Ovary (tissue), 9 donors: ENCODE results near the gene CMIP. TPM values are rescaled to one million over a fixed set of nuclear protein-coding genes. Genes with fewer than 3 reads are reported as not detected.

Source experiments
- DNase-seq, 5 donors: peaks; one replicate each; pipeline ENCODE4 v3.0.0-alpha.2; 2019 to 2020
- H3K27ac ChIP-seq, 2 donors: fragments of 200-600 bp; one replicate each; pipeline versions ENCODE4 v1.5.1 to v1.8.0; 2019 to 2022
- H3K27me3 ChIP-seq: fragments of 200-600 bp; one replicate; pipeline ENCODE4 v1.8.0; 2022
- H3K36me3 ChIP-seq: fragments of 200-600 bp; sonication (generic); one replicate; pipeline ENCODE4 v1.5.1; 2019
- H3K4me1 ChIP-seq: one replicate; pipeline ENCODE4 v1.8.1; 2013; ENCODE audit warnings: mild to moderate bottlenecking, moderate library complexity; ENCODE audit not compliant: insufficient read depth
- H3K4me3 ChIP-seq: fragments of 200-600 bp; sonication (generic); one replicate; pipeline ENCODE4 v1.5.1; 2017
- H3K9me3 ChIP-seq, 2 donors: fragments of 200-600 bp in 1 of 2; sonication (generic) in 1 of 2; one replicate each; pipeline versions ENCODE4 v1.5.1 to v1.8.1; 2013 to 2019; ENCODE audit warnings: mild to moderate bottlenecking in 1 of 2, moderate library complexity in 1 of 2
- EP300 ChIP-seq: sonication (generic); formaldehyde crosslinking; IDR thresholded peaks from one replicate; pipeline ENCODE4 v1.6.1; 2017; ENCODE audit warnings: antibody characterized with exemption
- POLR2A ChIP-seq: fragments of 450-650 bp; IDR thresholded peaks from one replicate; pipeline ENCODE4 v1.6.1; 2017; ENCODE audit warnings: antibody characterized with exemption, mild to moderate bottlenecking, moderate library complexity
- WGBS, 3 donors: extraction: QIAGEN DNeasy Blood & Tissue Kit in 1 of 3; methylation state at CpG; one replicate each; pipeline versions ENCODE4 v1.1.5 to v1.1.7; 2013 to 2017; 5-methylcytosine and 5-hydroxymethylcytosine counted together
- intact Hi-C, 4 donors: fragments of 100-400 bp; cut with DNase I; formaldehyde crosslinking; loops; one replicate each; pipeline versions ENCODE4 v1.11.0 to v1.15.1; 2022 to 2023
- polyA plus RNA-seq, 2 donors: library from polyadenylated mRNA; stranded (reverse); fragments of 200-250 nt in 1 of 2; fragments of 350-450 nt in 1 of 2; fragmentation: Illumina TruSeq in 1 of 2; extraction: RNeasy Lipid Tissue Mini Kit (QIAGEN cat#74804) in 1 of 2; gene quantifications; one replicate each; pipeline ENCODE4 v1.2.3, GENCODE V29; 2013 to 2014
- total RNA-seq, 7 donors: library from RNA; depleted of rRNA in 2 of 7; stranded (reverse); fragments of >200 nt in 2 of 7; fragmentation: NEBNext Ultra II Directional in 3 of 7; extraction: Animal tissue kit (Norgen Biotek cat#: 25700) in 3 of 7; gene quantifications; one replicate each; pipeline versions ENCODE4 v1.1.0 to v1.2.4, GENCODE V29; 2016 to 2023
- TF ChIP-seq, protein P1 (sequence below), 3 donors: fragments of 450-650 bp in 2 of 3; fragments of 200-600 bp in 1 of 3; IDR thresholded peaks; one replicate each; pipeline versions ENCODE4 v1.5.1 to v1.8.0; 2016 to 2022; ENCODE audit warnings: antibody characterized with exemption in 3 of 3, mild to moderate bottlenecking in 1 of 3
- donor health status: DM: no; HTN: no; CAD: no; lungs with moderate emphysema.
- donor health status: DM: no; HTN: no; CAD: no.
- donor health status: Bipolar disorder and iron deficiency.
- donor health status: DM: yes; HTN: yes; CAD: no.
- donor health status: DM: no; HTN: no; CAD: no.
- donor health status: DM: yes; HTN: yes; CAD: no.

CMIP gene
- total and polyA plus RNA-seq, 9 donors: 19.4 to 68.2 (median 38.7) TPM

DNA sequence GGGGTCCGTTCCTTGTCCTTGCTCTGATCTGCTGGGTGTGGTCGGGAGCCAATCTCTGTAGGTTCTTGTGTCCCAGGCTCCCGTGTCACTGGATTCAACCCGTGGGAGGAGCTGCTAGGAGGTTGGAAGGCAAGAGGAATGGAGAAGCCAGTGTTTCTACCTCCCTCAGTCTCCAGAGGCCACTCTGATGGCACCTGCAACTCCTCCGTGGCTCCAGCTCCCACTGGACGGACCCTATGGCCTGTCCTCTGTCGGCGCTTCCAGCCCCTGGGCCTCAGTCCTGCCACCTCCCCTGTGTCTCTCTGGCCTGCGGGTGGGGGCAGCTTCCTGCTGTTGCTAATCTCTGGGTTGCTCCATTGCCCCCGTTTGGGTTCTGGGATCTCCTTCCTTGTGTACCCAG lies 71.1 kb downstream of the CMIP start:
- WGBS, 3 donors: 91 to 93% (median 92%) methylated on average over 10 of the region's 10 CpGs
- TF ChIP-seq POLR2A: no peak
- no peak for TF ChIP-seq EP300
- TF ChIP-seq, protein P1, sequence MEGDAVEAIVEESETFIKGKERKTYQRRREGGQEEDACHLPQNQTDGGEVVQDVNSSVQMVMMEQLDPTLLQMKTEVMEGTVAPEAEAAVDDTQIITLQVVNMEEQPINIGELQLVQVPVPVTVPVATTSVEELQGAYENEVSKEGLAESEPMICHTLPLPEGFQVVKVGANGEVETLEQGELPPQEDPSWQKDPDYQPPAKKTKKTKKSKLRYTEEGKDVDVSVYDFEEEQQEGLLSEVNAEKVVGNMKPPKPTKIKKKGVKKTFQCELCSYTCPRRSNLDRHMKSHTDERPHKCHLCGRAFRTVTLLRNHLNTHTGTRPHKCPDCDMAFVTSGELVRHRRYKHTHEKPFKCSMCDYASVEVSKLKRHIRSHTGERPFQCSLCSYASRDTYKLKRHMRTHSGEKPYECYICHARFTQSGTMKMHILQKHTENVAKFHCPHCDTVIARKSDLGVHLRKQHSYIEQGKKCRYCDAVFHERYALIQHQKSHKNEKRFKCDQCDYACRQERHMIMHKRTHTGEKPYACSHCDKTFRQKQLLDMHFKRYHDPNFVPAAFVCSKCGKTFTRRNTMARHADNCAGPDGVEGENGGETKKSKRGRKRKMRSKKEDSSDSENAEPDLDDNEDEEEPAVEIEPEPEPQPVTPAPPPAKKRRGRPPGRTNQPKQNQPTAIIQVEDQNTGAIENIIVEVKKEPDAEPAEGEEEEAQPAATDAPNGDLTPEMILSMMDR (IDR thresholded peaks at IDR 0.05): no peak
- no peaks in the 10 kb centered on the region for H3K27me3 ChIP-seq
- intact Hi-C loops: no loop called here
- H3K4me1 ChIP-seq: peaks cover 16% of the 10 kb centered on the region
- no peak for DNase-seq
- H3K9me3 ChIP-seq: no peaks in the 10 kb centered on the region
- no peak overlapping the region for H3K27ac ChIP-seq
- no peak overlapping the region for H3K4me3 ChIP-seq
- no peaks in the 10 kb centered on the region for H3K36me3 ChIP-seq

DNA sequence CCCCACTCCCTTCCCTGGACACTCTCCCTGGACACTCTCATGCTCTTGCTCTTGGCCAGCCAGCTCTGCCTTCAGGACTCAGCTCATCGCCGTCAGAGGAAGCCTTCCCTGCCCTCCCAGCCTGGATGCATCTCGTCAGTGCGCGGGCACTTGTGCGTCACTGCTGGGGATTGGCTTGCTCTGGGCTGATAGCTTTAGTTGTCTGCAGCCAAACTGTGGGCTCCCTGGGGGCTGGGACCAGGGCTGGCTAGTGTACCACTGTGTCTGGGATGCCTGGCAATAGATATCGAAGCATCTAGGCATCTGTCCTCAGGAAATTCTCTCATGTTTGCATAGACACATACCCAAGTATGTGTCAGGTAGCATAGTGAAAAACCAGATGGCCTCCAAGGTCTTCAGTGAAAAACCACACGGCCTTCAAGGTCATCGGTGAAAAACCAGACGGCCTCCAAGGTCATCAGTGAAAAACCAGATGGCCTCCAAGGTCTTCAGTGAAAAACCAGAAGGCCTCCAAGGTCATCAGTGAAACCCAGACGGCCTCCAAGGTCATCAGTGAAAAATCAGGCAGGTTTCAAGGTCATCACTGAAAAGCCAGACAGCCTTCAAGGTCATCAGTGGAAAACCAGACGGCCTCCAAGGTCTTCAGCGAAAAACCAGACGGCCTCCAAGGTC lies 72.0 kb downstream of the CMIP start:
- Histone ChIP-seq H3K4me3 (no peak overlapping the region), H3K36me3 (no peaks in the 10 kb centered on the region), H3K4me1 (peaks cover 16% of the 10 kb centered on the region), H3K27ac (no peak overlapping the region), H3K9me3 (no peaks in the 10 kb centered on the region), H3K27me3 (no peaks in the 10 kb centered on the region)
- TF ChIP-seq EP300: no peak
- TF ChIP-seq POLR2A: no peak
- TF ChIP-seq, protein P1 (IDR thresholded peaks at IDR 0.05): no peak
- 54 to 73% (median 65%) methylated on average over 14 of the region's 14 CpGs for WGBS, 3 donors
- intact Hi-C loops: no loop called here
- DNase-seq: no peak

DNA sequence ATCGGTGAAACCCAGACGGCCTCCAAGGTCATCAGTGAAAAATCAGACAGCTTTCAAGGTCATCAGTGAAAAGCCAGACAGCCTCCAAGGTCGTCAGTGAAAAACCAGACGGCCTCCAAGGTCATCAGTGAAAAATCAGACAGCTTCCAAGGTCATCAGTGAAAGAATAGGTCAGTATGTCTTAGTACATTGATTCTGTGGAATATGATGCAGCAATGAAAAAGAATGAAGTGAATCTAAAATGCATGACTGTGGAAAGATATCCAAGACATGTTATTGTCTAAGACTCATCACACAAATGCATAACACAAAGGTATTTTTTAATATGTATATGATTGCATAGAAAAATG lies 72.5 kb downstream of the CMIP start:
- no peaks in the 10 kb centered on the region for H3K9me3 ChIP-seq
- DNase-seq: no peak
- intact Hi-C loops: no loop called here
- no peak overlapping the region for H3K27ac ChIP-seq
- 45 to 71% (median 54%) methylated on average over 4 of the region's 4 CpGs for WGBS, 3 donors
- peaks cover 16% of the 10 kb centered on the region for H3K4me1 ChIP-seq
- TF ChIP-seq, protein P1 (IDR thresholded peaks at IDR 0.05): no peak
- no peak for TF ChIP-seq POLR2A
- no peak for TF ChIP-seq EP300
- no peak overlapping the region for H3K4me3 ChIP-seq
- no peaks in the 10 kb centered on the region for H3K36me3 ChIP-seq
- H3K27me3 ChIP-seq: no peaks in the 10 kb centered on the region

DNA sequence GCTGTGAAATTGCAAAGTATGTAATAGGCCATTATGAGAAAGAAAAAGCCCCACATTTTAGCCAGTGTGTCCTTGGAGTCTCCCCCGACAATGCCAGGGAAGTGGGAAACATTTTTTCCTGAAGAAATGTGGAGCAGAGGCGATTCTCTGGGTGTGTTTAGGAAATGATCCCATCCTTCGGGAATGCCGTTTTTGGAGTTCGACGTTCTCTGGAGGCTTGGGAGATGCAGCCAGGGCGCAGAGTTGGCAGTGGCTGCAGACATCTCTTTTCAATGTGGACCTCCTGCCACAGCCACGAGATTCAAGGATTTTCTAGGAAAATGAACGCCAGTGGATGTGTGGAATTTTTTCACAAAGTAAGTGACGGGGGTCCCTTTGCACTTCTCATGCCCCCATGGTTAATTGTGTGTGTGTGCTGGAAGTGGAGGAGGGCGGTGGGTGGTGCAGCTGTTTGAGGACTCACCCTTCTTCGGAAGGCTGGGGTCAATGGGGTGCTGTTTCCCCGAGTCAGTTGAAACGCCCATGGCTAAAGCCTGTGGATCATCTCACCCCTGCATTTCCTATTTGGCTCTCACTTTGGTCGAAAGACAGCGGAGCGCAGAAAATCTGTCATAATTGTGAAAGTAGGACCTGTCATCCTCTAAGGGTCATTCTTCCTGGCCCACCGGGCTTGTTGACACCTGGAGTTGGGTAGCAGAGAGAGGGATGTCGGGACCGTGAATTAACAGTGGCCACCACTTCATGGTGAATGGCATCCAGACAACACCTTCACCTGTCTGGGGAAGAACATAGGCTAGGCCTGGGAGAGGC lies 73.2 kb downstream of the CMIP start:
- intact Hi-C loops: no loop called here
- peaks cover 16% of the 10 kb centered on the region for H3K4me1 ChIP-seq
- no peak overlapping the region for H3K27ac ChIP-seq
- H3K27me3 ChIP-seq: no peaks in the 10 kb centered on the region
- H3K36me3 ChIP-seq: no peaks in the 10 kb centered on the region
- 55 to 56% (median 56%) methylated on average over 20 of the region's 20 CpGs for WGBS, 3 donors
- TF ChIP-seq, protein P1 (IDR thresholded peaks at IDR 0.05): no peak
- no peak for TF ChIP-seq POLR2A
- no peak overlapping the region for H3K4me3 ChIP-seq
- no peaks in the 10 kb centered on the region for H3K9me3 ChIP-seq
- no peak for DNase-seq
